Activated T-cell treated with anti-CD3 and anti-CD28 coated beads for 4 hours (primary cell): ENCODE measurements around the gene CEP57.
A peak's percentile ranks its signal among the peaks of the same experiment; 100 is the strongest.
"Not testable (repeated sequence)": the region's sequence is repeated elsewhere in the genome, so short reads cannot be mapped to it uniquely, and the experiment has no call there.

Experiments used
- DNase-seq: peaks from one replicate; pipeline ENCODE4 v3.0.0-alpha.2; 2020

The CEP57 gene

GRCh38 chr11:95800438-95800837 is 10.1 kb downstream of the CEP57 start:
- no peak for DNase-seq

GRCh38 chr11:95802806-95803205 is 12.5 kb downstream of the CEP57 start:
- DNase-seq, result no peak

- DNase-seq, result no peak
Observed at GRCh38 chr11:95803973-95804372, 13.7 kb downstream of the CEP57 start.

- DNase-seq, result no peak
Observed at GRCh38 chr11:95805869-95806268, 15.6 kb downstream of the CEP57 start.

GRCh38 chr11:95806464-95806863 is 16.2 kb downstream of the CEP57 start:
- DNase-seq, result not testable (repeated sequence)

- DNase-seq, result not testable (repeated sequence)
Observed at GRCh38 chr11:95811052-95811451, 20.8 kb downstream of the CEP57 start.

- DNase-seq, result no peak
Observed at GRCh38 chr11:95816037-95816436, 25.7 kb downstream of the CEP57 start.

GRCh38 chr11:95821640-95822039 is 31.3 kb downstream of the CEP57 start:
- no peak for DNase-seq

- no peak for DNase-seq
Observed at GRCh38 chr11:95827696-95828095, 37.4 kb downstream of the CEP57 start.

GRCh38 chr11:95829580-95830259 is 39.4 kb downstream of the CEP57 start:
- DNase-seq, result no peak

GRCh38 chr11:95831198-95831883 is 41.0 kb downstream of the CEP57 start:
- DNase-seq, result no peak

GRCh38 chr11:95832763-95833162 is 42.5 kb downstream of the CEP57 start:
- no peak for DNase-seq

- DNase-seq, result no peak
Observed at GRCh38 chr11:95833378-95833777, 43.1 kb downstream of the CEP57 start.

GRCh38 chr11:95835351-95835750 is 45.1 kb downstream of the CEP57 start:
- DNase-seq, result no peak

GRCh38 chr11:95835768-95836488 is 45.6 kb downstream of the CEP57 start:
- peak; percentile 51 for DNase-seq

- DNase-seq, result no peak
Observed at GRCh38 chr11:95845167-95845566, 54.9 kb downstream of the CEP57 start.

GRCh38 chr11:95849087-95849825 is 59.0 kb downstream of the CEP57 start:
- DNase-seq, result peak; percentile 9

GRCh38 chr11:95850137-95850536 is 59.8 kb downstream of the CEP57 start:
- no peak for DNase-seq

- DNase-seq, result no peak
Observed at GRCh38 chr11:95853138-95853537, 62.8 kb downstream of the CEP57 start.

GRCh38 chr11:95853862-95854261 is 63.6 kb downstream of the CEP57 start:
- DNase-seq, result no peak

- DNase-seq, result not testable (repeated sequence)
Observed at GRCh38 chr11:95854362-95854761, 64.1 kb downstream of the CEP57 start.

GRCh38 chr11:95860024-95860423 is 69.7 kb downstream of the CEP57 start:
- DNase-seq, result not testable (repeated sequence)

- no peak for DNase-seq
Observed at GRCh38 chr11:95863486-95864140, 73.3 kb downstream of the CEP57 start.
